HCT116 (cell line): ENCODE measurements around the gene TIMM50. TPM values are rescaled to one million over a fixed set of nuclear protein-coding genes. Genes with fewer than 3 reads are reported as not detected.

Experiments used
- ATAC-seq: fragments of 200-7000 bp; cut with Tn5 transposase; 2 replicates; pipeline ENCODE4 v1.9.1; 2020; ENCODE audit warnings: mild to moderate bottlenecking, moderate library complexity
- BruUV-seq: library from RNA; stranded (reverse); fragments of 400-500 nt; replicated peaks from 2 replicates; lab custom pipeline; 2021; lab: Mats Ljungman, UMichigan
- CTCF ChIA-PET: fragments of 300-600 bp; sonication (Branson Sonifier 250); formaldehyde crosslinking; loops from one replicate; lab custom pipeline; 2021; ENCODE audit warnings: antibody characterized with exemption; lab: Charles Lee
- POLR2A ChIA-PET: fragments of 300-600, 350-600 bp; sonication (Branson Sonifier 250); formaldehyde crosslinking; loops from one replicate; lab custom pipeline; 2021; ENCODE audit warnings: antibody characterized with exemption; lab: Charles Lee
- RAD21 ChIA-PET, 2 experiments: fragments of 300-600 bp; sonication (Branson Sonifier 250); formaldehyde crosslinking; loops; one replicate each; lab custom pipeline; 2023; ENCODE audit warnings: low total read pairs in 2 of 2; ENCODE audit not compliant: uncharacterized antibody in 2 of 2, unreplicated experiment in 2 of 2, low non-redundant PET in 1 of 2; lab: Charles Lee
- DNase-seq: peaks from one replicate; pipeline ENCODE4 v3.0.0-alpha.2; 2010; ENCODE audit warnings: low read depth, low spot score
- H2AFZ ChIP-seq: fragments of 200-600 bp; shearing (Covaris generic), sonication (generic); 2 replicates; pipeline ENCODE4 v1.6.1; 2017; ENCODE audit warnings: low read depth, mixed run types, mixed read lengths, antibody characterized with exemption, low read length; ENCODE audit not compliant: poor library complexity, severe bottlenecking
- H3K27ac ChIP-seq: 2 replicates; pipeline ENCODE4 v1.5.1; 2012; ENCODE audit warnings: low read depth, low read length
- H3K27me3 ChIP-seq: fragments of 200-600 bp; sonication (generic); 2 replicates; pipeline ENCODE4 v1.6.1; 2016; ENCODE audit warnings: mixed run types, low read length, mixed read lengths; ENCODE audit not compliant: insufficient read depth
- H3K36me3 ChIP-seq, 2 experiments: fragments of 200-500 bp in 1 of 2; fragments of 200-600 bp in 1 of 2; sonication (Bioruptor generic) in 1 of 2; sonication (generic) in 1 of 2; 2 replicates each; pipeline versions ENCODE4 v1.5.1 to v1.6.1; 2014 to 2016; ENCODE audit warnings: low read length in 2 of 2, inconsistent platforms in 1 of 2, mixed read lengths in 1 of 2, mixed run types in 1 of 2; ENCODE audit not compliant: insufficient read depth in 2 of 2, control insufficient read depth in 1 of 2
- H3K4me1 ChIP-seq, 2 experiments: fragments of 200-600 bp in 1 of 2; sonication (generic) in 1 of 2; 2 replicates each; pipeline versions ENCODE4 v1.5.1 to v1.6.1; 2012 to 2017; ENCODE audit warnings: low read length in 2 of 2, inconsistent platforms in 1 of 2, mild to moderate bottlenecking in 1 of 2, mixed read lengths in 1 of 2, mixed run types in 1 of 2, moderate library complexity in 1 of 2; ENCODE audit not compliant: insufficient read depth in 2 of 2, control insufficient read depth in 1 of 2
- H3K4me2 ChIP-seq: fragments of 200-600 bp; sonication (generic); 2 replicates; pipeline ENCODE4 v1.6.1; 2017; ENCODE audit warnings: mixed run types, low read length, mixed read lengths
- H3K4me3 ChIP-seq, 2 experiments: fragments of 200-600 bp in 1 of 2; sonication (generic) in 1 of 2; replicated peaks in 1 of 2; 2 replicates each; pipeline ENCODE4 v1.5.1; 2011 to 2016; ENCODE audit warnings: low read length in 2 of 2, control low read depth in 1 of 2, low read depth in 1 of 2, mild to moderate bottlenecking in 1 of 2, mixed read lengths in 1 of 2, mixed run types in 1 of 2
- H3K79me2 ChIP-seq: fragments of 200-600 bp; sonication (generic); 2 replicates; pipeline ENCODE4 v1.6.1; 2017; ENCODE audit warnings: mild to moderate bottlenecking, mixed run types, low read length, moderate library complexity, mixed read lengths; ENCODE audit not compliant: insufficient read depth
- H3K9ac ChIP-seq: fragments of 200-600 bp; sonication (generic); 2 replicates; pipeline ENCODE4 v1.6.1; 2016; ENCODE audit warnings: low read length, mixed read lengths
- H3K9me2 ChIP-seq: fragments of 200-600 bp; sonication (generic), shearing (Covaris generic); 2 replicates; pipeline ENCODE4 v1.6.1; 2017; ENCODE audit warnings: mixed run types, mild to moderate bottlenecking, moderate library complexity; ENCODE audit not compliant: insufficient read depth
- H3K9me3 ChIP-seq, 2 experiments: fragments of 200-500 bp in 1 of 2; fragments of 200-600 bp in 1 of 2; sonication (Bioruptor generic) in 1 of 2; sonication (generic) in 1 of 2; 2 replicates each; pipeline ENCODE4 v1.6.1; 2014 to 2017; ENCODE audit warnings: low read length in 2 of 2, mixed read lengths in 2 of 2, inconsistent platforms in 1 of 2, low read depth in 1 of 2, mild to moderate bottlenecking in 1 of 2, mixed run types in 1 of 2, moderate library complexity in 1 of 2; ENCODE audit not compliant: control insufficient read depth in 1 of 2, insufficient read depth in 1 of 2
- H4K20me1 ChIP-seq: fragments of 200-600 bp; sonication (generic), shearing (Covaris generic); 2 replicates; pipeline ENCODE4 v1.6.1; 2017; ENCODE audit warnings: mixed run types, mild to moderate bottlenecking, moderate library complexity; ENCODE audit not compliant: insufficient read depth
- ATF3 ChIP-seq: IDR thresholded peaks from 2 replicates; pipeline ENCODE4 v1.6.1; 2012
- CBX3 ChIP-seq: IDR thresholded peaks from 2 replicates; pipeline ENCODE4 v1.6.1; 2012; ENCODE audit warnings: low read depth
- CEBPB ChIP-seq: IDR thresholded peaks from 2 replicates; pipeline ENCODE4 v1.6.1; 2012; ENCODE audit warnings: low read depth
- EGR1 ChIP-seq: IDR thresholded peaks from 2 replicates; pipeline ENCODE4 v1.6.1; 2012; ENCODE audit warnings: low read depth
- ELF1 ChIP-seq: IDR thresholded peaks from 2 replicates; pipeline ENCODE4 v1.6.1; 2012; ENCODE audit warnings: low read depth, borderline replicate concordance
- EZH2 ChIP-seq: fragments of 200-600 bp; sonication (generic); IDR thresholded peaks from 2 replicates; pipeline ENCODE4 v1.6.1; 2017; ENCODE audit warnings: antibody characterized with exemption, mixed run types
- EZH2phosphoT487 ChIP-seq: fragments of 200-600 bp; IDR thresholded peaks from 2 replicates; pipeline ENCODE4 v1.6.1; 2018; ENCODE audit warnings: antibody characterized with exemption, borderline replicate concordance
- POLR2A ChIP-seq: IDR thresholded peaks from 2 replicates; pipeline ENCODE4 v1.7.0; 2011; ENCODE audit warnings: borderline replicate concordance; ENCODE audit not compliant: insufficient read depth, insufficient read length; ENCODE audit errors: extremely low read depth
- POLR2AphosphoS5 ChIP-seq: IDR thresholded peaks from 2 replicates; pipeline ENCODE4 v1.6.1; 2011; ENCODE audit warnings: mild to moderate bottlenecking, low read depth, low read length, moderate library complexity
- RAD21 ChIP-seq: IDR thresholded peaks from 2 replicates; pipeline ENCODE4 v1.6.1; 2012; ENCODE audit warnings: low read depth, mild to moderate bottlenecking
- REST ChIP-seq: IDR thresholded peaks from 2 replicates; pipeline ENCODE4 v1.6.1; 2012; ENCODE audit warnings: low read depth
- SP1 ChIP-seq: IDR thresholded peaks from 2 replicates; pipeline ENCODE4 v1.6.1; 2012; ENCODE audit warnings: low read depth
- SRF ChIP-seq: IDR thresholded peaks from 2 replicates; pipeline ENCODE4 v1.6.1; 2012; ENCODE audit warnings: low read depth
- TCF7L2 ChIP-seq: IDR thresholded peaks from 2 replicates; pipeline ENCODE4 v1.7.0; 2011; ENCODE audit warnings: borderline replicate concordance, inconsistent platforms; ENCODE audit not compliant: insufficient read depth, insufficient read length; ENCODE audit errors: extremely low read depth
- YY1 ChIP-seq: IDR thresholded peaks from 2 replicates; pipeline ENCODE4 v1.6.1; 2011; ENCODE audit warnings: low read length, low read depth, moderate library complexity, mild to moderate bottlenecking; ENCODE audit not compliant: insufficient replicate concordance; ENCODE audit errors: extremely low read depth
- ZFX ChIP-seq: fragments of 450-650 bp; IDR thresholded peaks from 2 replicates; pipeline ENCODE4 v1.6.1; 2017
- ZNF274 ChIP-seq: fragments of 200-500 bp; sonication (Bioruptor generic); IDR thresholded peaks from 2 replicates; pipeline ENCODE4 v1.6.1; 2014; ENCODE audit warnings: mild to moderate bottlenecking, low read depth, low read length, inconsistent platforms
- intact Hi-C: fragments of 100-400 bp; cut with micrococcal nuclease; formaldehyde crosslinking; loops from 2 replicates; pipeline ENCODE4 v1.10.0; 2022
- total RNA-seq: library from RNA; stranded (reverse); gene quantifications from one replicate; pipeline ENCODE4 v1.2.1, GENCODE V29; 2021; ENCODE audit not compliant: unreplicated experiment

The TIMM50 gene
- total RNA-seq, 1 experiment from 2014 or later: 111 TPM

GRCh38 chr19:39448271-39448670 is 32.4 kb upstream of the TIMM50 start:
- DNase-seq: no peak
- H3K27ac ChIP-seq: no peak overlapping the region
- no peaks in the 10 kb centered on the region for H3K27me3 ChIP-seq
- no peaks in the 10 kb centered on the region for H3K9me2 ChIP-seq
- TF ChIP-seq POLR2AphosphoS5 (no peak), ELF1 (no peak), RAD21 (no peak), SRF (no peak), TCF7L2 (no peak), EZH2phosphoT487 (no peak), ZFX (no peak), CBX3 (no peak), ZNF274 (no peak), EGR1 (no peak)
- no peak for ATAC-seq
- intact Hi-C loops: no loop called here
- H3K4me1 ChIP-seq: peaks cover 6 to 28% of the 10 kb centered on the region in 2 experiments
- H3K4me3 ChIP-seq: no peak overlapping the region
- H3K4me2 ChIP-seq: peak overlapping the region; percentile 78; the same call in 1 of the 2 replicates
- peaks cover 2 to 21% of the 10 kb centered on the region in 2 experiments; a peak in 2 of 4 replicates for H3K36me3 ChIP-seq
- ChIA-PET CTCF (no interaction called here), RAD21 (no interaction called here), POLR2A (interaction anchor here (1.0 kb wide), 1 partner anchor 12 kb away, joined by 3 read pairs; the partner anchor contains the start of gene RPS16)
- no TSS peak for BruUV-seq
- peaks cover 3% of the 10 kb centered on the region; the same call in 1 of the 2 replicates for H4K20me1 ChIP-seq
- H2AFZ ChIP-seq: no peak overlapping the region
- H3K79me2 ChIP-seq: peaks cover 88% of the 10 kb centered on the region
- H3K9me3 ChIP-seq: no peaks in the 10 kb centered on the region; a peak in 1 of 4 replicates
- H3K9ac ChIP-seq: no peak overlapping the region

GRCh38 chr19:39449116-39449797 is 31.4 kb upstream of the TIMM50 start:
- ChIA-PET CTCF (no interaction called here), POLR2A (no interaction called here), RAD21 (no interaction called here)
- H3K4me2 ChIP-seq: no peak overlapping the region
- BruUV-seq: no TSS peak
- H3K9me3 ChIP-seq: no peaks in the 10 kb centered on the region
- no peak overlapping the region for H2AFZ ChIP-seq
- peaks cover 6 to 24% of the 10 kb centered on the region in 2 experiments for H3K4me1 ChIP-seq
- peaks cover 3% of the 10 kb centered on the region; the same call in 1 of the 2 replicates for H4K20me1 ChIP-seq
- H3K9me2 ChIP-seq: no peaks in the 10 kb centered on the region
- H3K9ac ChIP-seq: no peak overlapping the region
- H3K27me3 ChIP-seq: no peaks in the 10 kb centered on the region
- no peak overlapping the region for H3K4me3 ChIP-seq
- peaks cover 7 to 24% of the 10 kb centered on the region in 2 experiments; a peak in 3 of 4 replicates for H3K36me3 ChIP-seq
- peaks cover 96% of the 10 kb centered on the region for H3K79me2 ChIP-seq
- no peak for DNase-seq
- H3K27ac ChIP-seq: no peak overlapping the region
- ATAC-seq: no peak
- intact Hi-C loops: no loop called here
- TF ChIP-seq ATF3: no peak
- no peak for TF ChIP-seq ZFX
- no peak for TF ChIP-seq SP1
- no peak for TF ChIP-seq EZH2
- no peak for TF ChIP-seq YY1
- no peak for TF ChIP-seq TCF7L2
- TF ChIP-seq POLR2A: no peak
- no peak for TF ChIP-seq CEBPB
- TF ChIP-seq SRF: no peak
- TF ChIP-seq REST: no peak
